Nephron progenitor cell (in vitro differentiated cells): ENCODE measurements around the gene ALK.

ENCODE experiments used
- DNase-seq: peaks from one replicate; pipeline ENCODE4 v3.0.0; 2021
- H3K27ac Mint-ChIP-seq: 2 replicates; pipeline ENCODE4 v1.8.0; 2021; ENCODE audit warnings: mild to moderate bottlenecking, moderate library complexity, mixed read lengths
- H3K27me3 Mint-ChIP-seq: 2 replicates; pipeline ENCODE4 v1.8.0; 2021; ENCODE audit warnings: mild to moderate bottlenecking, low read depth, mixed read lengths; ENCODE audit not compliant: poor library complexity
- H3K36me3 Mint-ChIP-seq: 2 replicates; pipeline ENCODE4 v1.8.0; 2021; ENCODE audit warnings: low read depth, mixed read lengths
- H3K4me1 Mint-ChIP-seq: 2 replicates; pipeline ENCODE4 v1.8.0; 2021; ENCODE audit warnings: mixed read lengths
- H3K4me3 Mint-ChIP-seq: 2 replicates; pipeline ENCODE4 v1.8.0; 2021; ENCODE audit warnings: mild to moderate bottlenecking, moderate library complexity, mixed read lengths
- H3K9me3 Mint-ChIP-seq: 2 replicates; pipeline ENCODE4 v1.8.0; 2021; ENCODE audit warnings: mild to moderate bottlenecking, moderate library complexity, mixed read lengths
- TF ChIP-seq, protein P1 (sequence below): fragments of 200-600 bp; sonication (generic); IDR thresholded peaks from 2 replicates; pipeline ENCODE4 v1.5.0; 2021; ENCODE audit warnings: antibody characterized with exemption

Gene ALK

DNA sequence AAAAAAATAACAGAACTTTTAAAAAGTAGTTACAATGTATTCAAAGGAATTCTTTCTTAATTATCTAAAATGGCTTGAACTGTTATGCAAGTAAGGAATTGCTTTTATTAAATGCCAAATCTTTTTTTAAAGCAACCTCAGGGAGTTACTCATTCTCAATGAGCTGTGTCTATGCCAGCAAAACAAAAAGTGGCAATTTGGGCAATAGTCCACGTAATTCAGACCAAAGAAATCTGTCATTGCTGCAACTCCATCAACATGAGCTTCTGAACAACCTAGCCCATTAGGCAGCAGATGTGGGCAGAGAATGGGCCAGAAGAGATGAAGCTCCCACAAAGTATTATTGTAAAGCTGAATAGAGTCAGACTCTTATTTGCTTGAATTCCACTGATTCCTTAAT lies 118.4 kb downstream of the ALK start:
- H3K36me3 Mint-ChIP-seq = no peaks in the 10 kb centered on the region
- H3K27ac Mint-ChIP-seq = no peak overlapping the region
- peaks cover 4% of the 10 kb centered on the region for H3K9me3 Mint-ChIP-seq
- TF ChIP-seq, protein P1, sequence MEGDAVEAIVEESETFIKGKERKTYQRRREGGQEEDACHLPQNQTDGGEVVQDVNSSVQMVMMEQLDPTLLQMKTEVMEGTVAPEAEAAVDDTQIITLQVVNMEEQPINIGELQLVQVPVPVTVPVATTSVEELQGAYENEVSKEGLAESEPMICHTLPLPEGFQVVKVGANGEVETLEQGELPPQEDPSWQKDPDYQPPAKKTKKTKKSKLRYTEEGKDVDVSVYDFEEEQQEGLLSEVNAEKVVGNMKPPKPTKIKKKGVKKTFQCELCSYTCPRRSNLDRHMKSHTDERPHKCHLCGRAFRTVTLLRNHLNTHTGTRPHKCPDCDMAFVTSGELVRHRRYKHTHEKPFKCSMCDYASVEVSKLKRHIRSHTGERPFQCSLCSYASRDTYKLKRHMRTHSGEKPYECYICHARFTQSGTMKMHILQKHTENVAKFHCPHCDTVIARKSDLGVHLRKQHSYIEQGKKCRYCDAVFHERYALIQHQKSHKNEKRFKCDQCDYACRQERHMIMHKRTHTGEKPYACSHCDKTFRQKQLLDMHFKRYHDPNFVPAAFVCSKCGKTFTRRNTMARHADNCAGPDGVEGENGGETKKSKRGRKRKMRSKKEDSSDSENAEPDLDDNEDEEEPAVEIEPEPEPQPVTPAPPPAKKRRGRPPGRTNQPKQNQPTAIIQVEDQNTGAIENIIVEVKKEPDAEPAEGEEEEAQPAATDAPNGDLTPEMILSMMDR = no peak
- peaks cover 29% of the 10 kb centered on the region for H3K4me1 Mint-ChIP-seq
- H3K4me3 Mint-ChIP-seq = no peak overlapping the region
- no peak for DNase-seq
- H3K27me3 Mint-ChIP-seq = peaks cover 10% of the 10 kb centered on the region

DNA sequence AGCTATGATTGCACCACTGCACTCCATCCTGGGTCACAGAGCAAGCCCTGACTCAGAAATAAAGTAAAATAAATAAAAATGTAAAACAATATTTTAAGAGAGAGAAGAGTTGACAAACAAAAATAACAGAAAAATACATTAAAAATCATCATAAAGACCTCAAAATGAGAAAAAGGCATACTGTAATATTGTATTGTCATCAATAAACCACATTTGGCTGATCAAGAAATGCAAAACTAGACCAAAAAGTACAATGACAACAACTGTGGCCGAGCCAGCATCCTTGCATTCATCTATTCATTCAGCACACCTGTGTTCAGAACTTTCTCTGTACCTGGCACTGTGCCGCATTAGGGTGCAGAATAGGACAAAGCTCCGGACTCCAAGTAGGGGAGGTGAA lies 121.8 kb downstream of the ALK start:
- Mint-ChIP-seq H3K9me3 (no peaks in the 10 kb centered on the region), H3K36me3 (no peaks in the 10 kb centered on the region), H3K27ac (no peak overlapping the region), H3K27me3 (peaks cover 7% of the 10 kb centered on the region), H3K4me1 (peaks cover 18% of the 10 kb centered on the region), H3K4me3 (no peak overlapping the region)
- TF ChIP-seq, protein P1 = no peak
- no peak for DNase-seq

DNA sequence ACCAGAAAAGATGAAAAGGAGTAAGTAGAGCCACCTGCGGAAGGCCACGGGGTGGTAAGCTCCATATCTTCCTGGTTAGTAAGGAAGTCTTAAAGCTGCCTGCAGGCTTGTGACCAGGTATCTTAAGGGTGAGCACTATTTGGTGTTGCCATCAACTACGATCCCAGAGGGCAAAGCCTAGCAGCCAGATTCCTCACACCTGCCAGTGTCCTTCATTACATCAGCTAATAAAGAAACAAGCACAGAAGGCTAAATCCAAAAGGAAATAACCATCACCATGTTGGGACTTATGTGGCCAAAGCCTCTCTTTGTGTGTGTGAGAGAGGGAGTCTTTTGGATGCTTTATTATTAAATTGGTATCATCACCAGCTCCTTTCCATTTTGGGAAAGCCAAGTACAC lies 123.5 kb downstream of the ALK start:
- Mint-ChIP-seq H3K4me3 (no peak overlapping the region), H3K9me3 (peaks cover 5% of the 10 kb centered on the region), H3K27ac (no peak overlapping the region), H3K4me1 (peaks cover 12% of the 10 kb centered on the region), H3K36me3 (no peaks in the 10 kb centered on the region), H3K27me3 (peaks cover 7% of the 10 kb centered on the region)
- no peak for DNase-seq
- TF ChIP-seq, protein P1 = no peak

DNA sequence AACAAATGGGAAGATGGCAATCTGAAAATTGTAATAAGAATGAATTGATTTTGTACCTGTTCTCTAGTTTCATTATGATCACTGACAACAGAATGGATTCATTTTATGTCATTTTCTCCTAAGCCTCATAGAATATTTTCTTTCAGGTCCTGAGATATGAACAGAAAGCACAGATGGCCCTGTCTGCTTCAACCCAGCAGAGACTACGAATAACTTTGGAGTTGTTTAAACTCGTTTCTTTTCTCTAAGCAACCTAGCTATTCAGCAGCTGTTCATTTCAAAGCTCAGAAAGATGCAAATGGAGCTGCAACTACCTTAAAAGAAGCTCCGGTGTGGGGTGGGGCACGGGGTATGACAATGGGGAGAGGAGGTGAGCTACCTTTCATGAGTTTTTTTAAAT lies 124.9 kb downstream of the ALK start:
- DNase-seq = no peak
- peaks cover 5% of the 10 kb centered on the region for H3K4me1 Mint-ChIP-seq
- peaks cover 7% of the 10 kb centered on the region for H3K27me3 Mint-ChIP-seq
- peaks cover 8% of the 10 kb centered on the region for H3K9me3 Mint-ChIP-seq
- H3K36me3 Mint-ChIP-seq = no peaks in the 10 kb centered on the region
- no peak overlapping the region for H3K27ac Mint-ChIP-seq
- TF ChIP-seq, protein P1 = no peak
- H3K4me3 Mint-ChIP-seq = no peak overlapping the region

DNA sequence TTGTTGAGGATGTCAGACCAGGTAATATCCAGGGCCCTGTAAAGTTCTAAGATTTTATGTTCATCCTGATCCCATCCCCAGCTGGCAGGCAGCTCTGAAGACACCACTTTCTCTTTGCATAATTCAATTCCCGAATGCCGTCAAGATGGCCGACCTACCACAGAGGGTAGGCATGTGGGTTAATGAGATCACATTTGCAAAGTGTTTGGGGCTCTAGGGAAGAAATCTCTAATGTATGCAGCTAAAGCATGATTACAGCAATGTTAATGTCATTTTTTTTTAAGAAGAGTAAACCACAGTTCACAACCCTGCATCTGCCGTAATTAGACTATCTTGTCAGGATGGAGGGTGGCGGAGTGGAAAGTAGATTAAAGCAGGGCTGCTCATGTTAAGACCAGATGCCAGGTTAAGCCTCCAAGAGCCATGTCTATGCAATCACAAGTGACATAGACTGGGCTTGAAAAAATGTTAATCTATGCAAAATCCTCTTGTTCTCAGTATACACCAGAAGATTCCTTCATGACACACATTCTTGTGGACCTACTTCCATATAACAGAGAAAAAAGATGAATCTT lies 131.4 kb downstream of the ALK start:
- no peak for DNase-seq
- Mint-ChIP-seq H3K27ac (no peak overlapping the region), H3K4me3 (no peak overlapping the region), H3K4me1 (peaks cover 11% of the 10 kb centered on the region), H3K36me3 (no peaks in the 10 kb centered on the region), H3K27me3 (peaks cover 4% of the 10 kb centered on the region), H3K9me3 (peaks cover 8% of the 10 kb centered on the region)
- TF ChIP-seq, protein P1 = no peak
